Activated naive CD8-positive, alpha-beta T cell (primary cell): ENCODE results near the gene ELMO1.
A peak's percentile ranks its signal among the peaks of the same experiment; 100 is the strongest.

Experiments
- H3K27ac Mint-ChIP-seq: one replicate; pipeline ENCODE4 v1.8.0; 2021; ENCODE audit warnings: mixed read lengths
- H3K27me3 Mint-ChIP-seq: one replicate; pipeline ENCODE4 v1.8.0; 2021; ENCODE audit warnings: mixed read lengths
- H3K36me3 Mint-ChIP-seq: one replicate; pipeline ENCODE4 v1.8.0; 2021; ENCODE audit warnings: mixed read lengths
- H3K4me1 Mint-ChIP-seq: one replicate; pipeline ENCODE4 v1.8.0; 2021; ENCODE audit warnings: low read depth, mixed read lengths
- H3K4me3 Mint-ChIP-seq: one replicate; pipeline ENCODE4 v1.8.0; 2021; ENCODE audit warnings: mild to moderate bottlenecking, mixed read lengths
- H3K9me3 Mint-ChIP-seq: one replicate; pipeline ENCODE4 v1.8.0; 2021; ENCODE audit warnings: low read depth, mixed read lengths

ELMO1 gene

DNA sequence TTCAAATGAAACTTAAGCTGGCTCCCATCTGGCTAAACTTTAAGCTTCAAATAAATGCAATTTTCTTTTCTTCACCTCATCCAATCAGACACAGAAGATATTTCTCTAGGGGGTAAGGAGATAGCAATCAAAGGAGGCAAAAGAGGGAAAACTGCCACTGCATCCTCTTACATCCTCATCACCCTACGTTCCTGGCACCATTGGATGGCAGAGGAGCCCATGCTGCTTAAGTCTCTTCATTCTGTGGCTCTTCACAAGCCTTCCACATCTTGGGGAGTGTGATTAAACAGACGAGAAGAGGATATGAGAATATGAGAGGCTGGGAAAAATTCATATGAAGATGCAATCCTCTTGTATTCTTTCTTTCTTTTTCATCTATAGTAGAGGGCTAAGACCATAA, 378.6 kb downstream of the ELMO1 start:
- Mint-ChIP-seq H3K4me3 (no peak overlapping the region), H3K36me3 (peaks cover 41% of the 10 kb centered on the region), H3K27me3 (no peaks in the 10 kb centered on the region), H3K4me1 (peaks cover 55% of the 10 kb centered on the region), H3K9me3 (no peaks in the 10 kb centered on the region), H3K27ac (peak overlapping the region; percentile 68)

DNA sequence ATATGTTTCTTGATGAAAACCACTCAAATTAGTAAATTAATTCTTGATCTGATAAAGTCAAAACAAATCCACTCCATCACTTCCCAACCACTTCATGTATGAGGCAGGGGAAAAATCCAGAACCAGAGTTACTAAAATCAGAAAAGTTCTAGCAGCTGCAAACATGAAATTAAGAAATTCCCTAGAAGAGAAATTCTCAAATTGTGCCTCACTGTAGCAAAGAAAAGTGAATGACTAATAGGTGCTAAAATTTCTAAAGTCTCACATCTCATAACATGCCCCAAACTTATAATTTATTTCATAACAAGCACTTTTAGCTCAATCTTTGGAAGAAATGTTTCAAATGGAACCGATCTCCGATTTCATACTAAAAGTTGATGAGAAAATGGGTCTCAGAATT, 379.3 kb downstream of the ELMO1 start:
- Mint-ChIP-seq H3K27me3 (no peaks in the 10 kb centered on the region), H3K9me3 (no peaks in the 10 kb centered on the region), H3K27ac (peak overlapping the region; percentile 85), H3K4me1 (peaks cover 58% of the 10 kb centered on the region), H3K36me3 (peaks cover 43% of the 10 kb centered on the region), H3K4me3 (no peak overlapping the region)

DNA sequence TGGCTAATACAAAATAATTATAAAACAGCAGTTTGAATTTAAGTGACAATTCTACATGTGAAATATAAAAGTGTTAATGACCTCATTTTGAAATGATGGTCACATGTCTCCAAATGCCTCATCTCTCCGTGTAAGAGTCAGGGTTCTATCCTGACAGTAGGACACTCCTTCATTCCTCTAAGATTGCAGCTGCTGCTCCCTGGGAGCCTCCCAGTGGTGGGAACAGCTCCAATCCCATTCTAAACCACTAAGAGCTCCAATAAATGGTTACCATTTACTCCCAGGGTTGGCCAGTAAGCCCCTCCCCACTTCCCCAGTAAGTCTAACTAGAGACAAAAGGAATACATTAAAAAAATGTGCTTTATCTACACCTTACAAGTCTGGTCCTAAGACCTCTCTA, 379.8 kb downstream of the ELMO1 start:
- Mint-ChIP-seq H3K36me3 (peaks cover 42% of the 10 kb centered on the region), H3K4me1 (peaks cover 58% of the 10 kb centered on the region), H3K27me3 (no peaks in the 10 kb centered on the region), H3K4me3 (no peak overlapping the region), H3K27ac (peak overlapping the region; percentile 85), H3K9me3 (no peaks in the 10 kb centered on the region)

DNA sequence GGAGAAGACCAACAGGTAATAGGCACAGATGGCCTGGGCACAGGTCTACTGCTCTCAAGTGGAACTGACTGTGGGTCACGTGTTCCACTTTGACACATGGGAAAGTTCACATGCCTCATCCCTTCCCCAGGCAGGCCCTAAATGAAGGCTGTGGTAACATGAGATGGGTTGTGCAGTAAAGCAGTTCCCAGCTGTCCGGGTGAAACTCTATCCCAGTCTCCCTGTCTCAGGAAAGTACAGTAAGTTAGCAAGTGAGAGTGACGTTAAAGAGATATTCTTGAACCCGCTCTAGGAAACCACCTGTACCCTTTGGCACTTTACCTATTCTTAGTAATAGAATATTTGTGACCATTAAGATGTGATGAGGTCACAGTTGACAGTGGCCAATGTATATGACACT, 380.6 kb downstream of the ELMO1 start:
- Mint-ChIP-seq H3K9me3 (no peaks in the 10 kb centered on the region), H3K4me3 (no peak overlapping the region), H3K36me3 (peaks cover 42% of the 10 kb centered on the region), H3K4me1 (peaks cover 62% of the 10 kb centered on the region), H3K27ac (peak overlapping the region; percentile 41), H3K27me3 (no peaks in the 10 kb centered on the region)

DNA sequence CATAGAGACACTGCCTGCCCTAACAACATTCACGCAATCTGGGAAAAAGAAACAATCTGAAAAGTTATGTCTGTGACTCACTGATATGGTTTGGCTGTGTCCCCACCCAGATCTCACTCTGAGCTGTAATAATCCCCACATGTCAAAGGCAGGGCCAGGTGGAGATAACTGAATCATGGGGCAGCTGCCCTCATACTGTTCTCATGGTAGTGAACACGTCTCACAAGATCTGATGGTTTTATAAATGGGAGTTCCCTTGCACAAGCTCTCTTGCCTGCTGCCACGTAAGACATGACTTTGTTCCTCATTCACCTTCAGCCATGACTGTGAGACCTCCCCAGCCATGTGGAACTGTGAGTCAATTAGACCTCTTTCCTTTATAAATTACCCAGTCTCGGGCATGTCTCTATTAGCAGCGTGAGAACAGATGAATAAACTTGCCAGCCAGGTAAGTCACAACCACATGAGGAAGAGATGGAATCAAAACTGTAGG, 382.8 kb downstream of the ELMO1 start:
- H3K36me3 Mint-ChIP-seq, result peaks cover 40% of the 10 kb centered on the region
- H3K4me3 Mint-ChIP-seq, result no peak overlapping the region
- no peaks in the 10 kb centered on the region for H3K27me3 Mint-ChIP-seq
- H3K27ac Mint-ChIP-seq, result peak overlapping the region; percentile 92
- H3K9me3 Mint-ChIP-seq, result no peaks in the 10 kb centered on the region
- peaks cover 59% of the 10 kb centered on the region for H3K4me1 Mint-ChIP-seq

DNA sequence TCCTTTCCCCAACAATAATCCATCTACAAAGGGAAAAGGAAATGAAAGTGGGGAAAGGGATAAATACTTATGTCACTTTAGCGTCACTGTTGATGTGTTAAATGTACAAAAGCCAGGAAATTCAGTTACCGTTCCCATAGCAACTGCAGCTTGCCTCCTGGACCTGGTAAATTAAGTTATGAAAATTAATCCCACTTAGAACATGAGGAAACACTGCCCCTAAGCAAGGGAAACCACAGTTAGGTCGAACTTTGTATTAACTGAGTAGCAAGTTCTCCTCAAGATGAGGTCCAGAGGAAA, 386.2 kb downstream of the ELMO1 start:
- H3K4me1 Mint-ChIP-seq, result peaks cover 36% of the 10 kb centered on the region
- no peaks in the 10 kb centered on the region for H3K27me3 Mint-ChIP-seq
- H3K9me3 Mint-ChIP-seq, result no peaks in the 10 kb centered on the region
- H3K36me3 Mint-ChIP-seq, result peaks cover 33% of the 10 kb centered on the region
- peak overlapping the region; percentile 5 for H3K27ac Mint-ChIP-seq
- H3K4me3 Mint-ChIP-seq, result no peak overlapping the region

DNA sequence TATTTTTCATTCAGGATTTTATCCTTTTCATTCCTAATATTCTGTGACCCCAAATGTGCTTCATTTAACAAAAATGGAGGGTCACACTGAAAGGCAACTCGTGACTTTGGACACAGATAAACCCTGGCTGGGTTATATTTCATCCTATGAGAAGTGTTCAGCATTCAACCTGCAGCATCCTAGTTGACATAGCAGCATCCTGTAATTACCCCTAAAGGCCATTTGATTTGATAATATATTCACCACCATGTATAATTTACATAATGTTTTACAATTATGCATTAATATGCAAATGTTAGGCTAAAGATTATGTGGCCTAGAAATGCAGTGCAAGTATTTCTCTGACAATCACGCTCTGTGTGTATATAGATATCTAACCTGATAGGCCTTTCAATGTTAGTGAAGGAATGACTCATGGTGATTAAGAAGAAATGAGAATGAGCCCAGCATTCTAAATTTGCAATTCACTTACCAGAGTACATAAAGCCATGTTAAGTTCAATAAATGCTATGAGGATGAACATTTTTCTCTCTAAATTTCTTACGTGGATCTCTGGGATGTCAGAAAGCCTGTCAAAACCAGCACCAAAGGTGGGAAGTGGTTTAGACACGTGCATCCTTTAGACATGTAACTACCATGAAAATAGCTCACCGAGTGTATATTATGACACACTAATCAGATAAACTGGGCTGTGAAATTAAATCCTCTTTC, 386.7 kb downstream of the ELMO1 start:
- no peaks in the 10 kb centered on the region for H3K9me3 Mint-ChIP-seq
- peak overlapping the region; percentile 5 for H3K27ac Mint-ChIP-seq
- H3K27me3 Mint-ChIP-seq, result no peaks in the 10 kb centered on the region
- H3K4me1 Mint-ChIP-seq, result peaks cover 35% of the 10 kb centered on the region
- H3K4me3 Mint-ChIP-seq, result no peak overlapping the region
- peaks cover 37% of the 10 kb centered on the region for H3K36me3 Mint-ChIP-seq

DNA sequence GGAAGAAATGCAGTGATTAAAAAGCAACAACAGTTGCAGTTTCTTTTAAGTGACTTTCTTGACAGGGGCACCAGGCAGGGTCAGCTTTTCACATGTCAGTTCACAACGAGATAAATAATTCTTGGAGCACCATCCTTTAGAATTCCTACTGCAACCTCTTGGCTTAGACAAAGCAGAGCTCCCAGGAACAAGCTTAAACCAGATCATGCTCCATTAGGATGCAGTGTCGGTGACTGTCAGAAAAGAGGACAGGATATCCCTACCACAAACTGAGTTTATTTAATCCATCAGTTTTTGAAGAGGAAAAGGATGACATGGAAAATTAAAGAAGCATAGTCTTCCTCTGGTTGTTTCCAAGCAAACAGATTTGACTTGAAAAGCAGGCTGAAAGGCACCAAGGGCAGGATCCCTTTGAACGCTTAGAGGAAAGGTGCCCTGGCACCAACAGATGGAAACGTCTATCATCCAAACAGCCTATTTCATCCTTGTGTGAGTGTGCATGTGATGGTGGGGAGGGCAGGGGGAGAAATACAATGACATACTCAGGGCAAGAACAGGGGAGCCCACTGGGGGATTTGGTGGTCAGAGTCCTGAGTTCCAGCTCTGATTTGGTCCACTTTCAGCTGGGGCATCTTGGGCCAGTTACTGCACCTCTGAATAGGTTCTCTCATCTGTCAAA, 392.3 kb downstream of the ELMO1 start:
- Mint-ChIP-seq H3K36me3 (peaks cover 24% of the 10 kb centered on the region), H3K9me3 (no peaks in the 10 kb centered on the region), H3K27ac (no peak overlapping the region), H3K4me3 (no peak overlapping the region), H3K4me1 (peaks cover 6% of the 10 kb centered on the region), H3K27me3 (no peaks in the 10 kb centered on the region)

DNA sequence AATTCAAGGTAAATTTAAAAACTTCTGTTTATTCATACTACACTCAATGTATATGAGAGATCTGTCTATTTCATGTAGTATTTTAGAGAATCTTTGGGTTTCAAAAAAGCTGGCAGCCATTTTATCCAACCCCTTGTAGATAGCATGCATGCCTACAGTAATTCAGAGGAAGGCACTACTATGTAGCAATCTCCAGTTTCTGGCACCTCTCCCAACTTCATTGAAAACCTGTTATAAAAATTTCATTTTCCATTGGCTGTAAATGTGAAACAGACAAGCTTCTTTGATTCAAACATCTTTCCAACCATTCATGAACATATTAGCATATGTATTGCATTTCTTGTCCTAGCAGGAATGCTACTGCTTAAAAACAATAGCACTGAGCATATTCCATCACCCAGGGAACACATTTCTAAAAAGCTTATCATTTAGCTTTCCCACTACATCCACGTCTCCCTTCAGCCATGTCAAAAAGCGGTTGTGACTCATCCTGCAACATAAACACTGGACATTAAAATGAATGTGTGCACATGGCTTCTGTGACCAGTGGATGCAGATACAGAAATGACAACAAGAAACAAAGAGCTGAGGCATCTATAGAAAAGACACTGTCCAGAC, 393.9 kb downstream of the ELMO1 start:
- peaks cover 24% of the 10 kb centered on the region for H3K36me3 Mint-ChIP-seq
- no peak overlapping the region for H3K27ac Mint-ChIP-seq
- peaks cover 5% of the 10 kb centered on the region for H3K4me1 Mint-ChIP-seq
- no peaks in the 10 kb centered on the region for H3K9me3 Mint-ChIP-seq
- no peak overlapping the region for H3K4me3 Mint-ChIP-seq
- no peaks in the 10 kb centered on the region for H3K27me3 Mint-ChIP-seq

DNA sequence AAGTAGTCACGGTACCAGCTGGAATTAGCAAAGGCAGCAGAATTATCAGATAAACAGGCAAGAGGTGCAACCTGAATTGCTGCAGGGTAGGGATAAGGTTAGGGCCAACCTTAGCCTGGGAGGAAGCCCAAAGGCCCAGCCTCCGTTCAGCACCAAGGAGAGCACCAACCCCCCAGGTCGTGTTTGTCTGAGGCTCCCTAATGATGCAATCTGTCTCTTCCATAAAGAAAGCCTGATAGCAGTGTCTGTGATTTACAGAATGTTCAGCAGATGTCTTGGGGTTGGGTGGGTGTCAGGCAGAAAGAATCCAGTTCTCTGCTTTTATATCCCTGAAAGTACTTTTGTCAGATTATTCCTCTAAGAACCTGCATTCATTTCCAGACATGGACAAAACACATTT, 396.0 kb downstream of the ELMO1 start:
- no peak overlapping the region for H3K4me3 Mint-ChIP-seq
- no peaks in the 10 kb centered on the region for H3K27me3 Mint-ChIP-seq
- no peaks in the 10 kb centered on the region for H3K9me3 Mint-ChIP-seq
- no peak overlapping the region for H3K27ac Mint-ChIP-seq
- H3K4me1 Mint-ChIP-seq, result peaks cover 7% of the 10 kb centered on the region
- H3K36me3 Mint-ChIP-seq, result peaks cover 24% of the 10 kb centered on the region

DNA sequence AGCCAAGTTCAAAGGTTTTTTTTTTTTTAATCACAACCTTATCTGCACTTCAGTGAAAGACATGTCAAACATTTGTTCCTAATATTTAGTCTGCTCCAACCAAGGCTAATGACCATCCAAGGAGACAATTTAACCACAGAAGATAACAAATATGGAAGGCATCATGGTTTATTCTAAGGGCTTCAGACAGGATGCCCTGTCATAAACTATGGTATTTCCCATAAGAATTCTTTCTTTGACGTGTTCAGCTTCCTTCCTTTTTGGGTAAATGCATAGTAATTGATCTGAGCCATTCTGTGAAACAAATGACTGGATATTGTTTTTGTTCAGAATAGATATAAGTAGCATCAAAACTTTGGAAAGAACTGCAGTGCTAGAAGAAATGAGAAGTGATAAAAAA, 397.9 kb downstream of the ELMO1 start:
- Mint-ChIP-seq H3K27ac (no peak overlapping the region), H3K4me1 (peaks cover 20% of the 10 kb centered on the region), H3K4me3 (no peak overlapping the region), H3K9me3 (no peaks in the 10 kb centered on the region), H3K27me3 (no peaks in the 10 kb centered on the region), H3K36me3 (peaks cover 22% of the 10 kb centered on the region)

DNA sequence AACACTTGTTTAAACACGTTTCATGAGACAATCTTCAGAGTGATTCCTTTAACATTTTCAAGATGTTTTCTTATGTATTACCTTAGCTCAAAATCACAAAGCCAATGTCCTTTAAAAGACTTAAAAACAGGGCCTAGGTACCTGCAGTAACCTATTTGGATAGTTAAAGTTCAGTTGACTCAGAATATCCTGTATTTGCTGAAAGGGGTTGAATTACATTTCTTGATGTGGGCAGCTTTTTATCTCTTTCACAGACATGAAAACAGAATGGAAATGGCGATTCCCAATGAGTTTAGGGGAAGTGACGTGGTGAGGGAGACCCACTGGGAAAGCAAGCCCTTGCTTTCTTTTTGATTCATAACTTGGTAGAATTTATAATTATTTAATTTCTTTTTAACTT, 400.0 kb downstream of the ELMO1 start:
- no peaks in the 10 kb centered on the region for H3K27me3 Mint-ChIP-seq
- peaks cover 24% of the 10 kb centered on the region for H3K36me3 Mint-ChIP-seq
- peaks cover 20% of the 10 kb centered on the region for H3K4me1 Mint-ChIP-seq
- H3K27ac Mint-ChIP-seq, result no peak overlapping the region
- H3K4me3 Mint-ChIP-seq, result no peak overlapping the region
- no peaks in the 10 kb centered on the region for H3K9me3 Mint-ChIP-seq

DNA sequence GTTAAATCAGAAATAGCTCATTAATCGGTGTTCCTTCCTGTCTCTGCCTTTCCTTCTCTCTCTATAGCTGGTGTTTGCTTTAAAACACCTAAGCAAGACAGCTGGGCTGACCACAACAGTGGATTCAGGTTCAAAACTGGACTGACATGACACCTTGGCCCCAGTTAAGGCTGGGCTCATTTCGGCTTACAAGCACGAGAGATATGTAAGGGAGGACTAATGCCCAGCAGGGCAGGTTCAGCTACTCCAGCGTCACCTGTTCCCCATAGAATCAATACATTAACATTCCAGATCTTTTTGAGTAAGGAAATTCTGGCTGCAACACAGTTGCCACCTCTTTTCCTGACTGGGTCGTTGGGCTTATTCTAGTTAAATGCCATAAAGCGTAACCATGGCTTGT, 401.4 kb downstream of the ELMO1 start:
- Mint-ChIP-seq H3K27ac (no peak overlapping the region), H3K36me3 (peaks cover 36% of the 10 kb centered on the region), H3K27me3 (no peaks in the 10 kb centered on the region), H3K4me1 (peaks cover 20% of the 10 kb centered on the region), H3K9me3 (peaks cover 9% of the 10 kb centered on the region), H3K4me3 (no peak overlapping the region)

DNA sequence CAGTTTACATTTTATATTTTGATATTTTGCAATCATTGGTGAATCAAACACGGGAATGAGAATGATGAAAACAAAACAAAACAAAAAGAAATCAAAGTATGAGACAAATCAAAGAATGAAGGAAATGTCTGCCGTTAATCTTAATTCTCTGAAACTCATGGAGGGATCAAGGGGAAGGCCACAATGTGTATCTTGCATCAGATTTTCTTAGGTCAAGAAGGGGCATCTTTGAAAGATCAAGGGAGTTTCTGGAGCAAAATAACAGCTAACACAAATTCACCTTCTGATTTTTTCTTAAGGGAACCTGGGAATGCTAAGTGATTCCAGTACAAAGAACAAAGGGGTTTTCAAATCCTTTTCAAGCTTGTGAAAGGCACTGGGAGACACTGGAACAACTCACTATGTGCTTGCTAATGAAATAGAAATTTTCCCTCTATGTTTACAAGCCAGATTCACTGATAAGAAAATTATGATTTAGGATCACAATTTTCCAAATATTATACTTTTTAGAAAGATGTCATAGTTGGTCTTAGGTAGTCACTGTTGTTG, 402.1 kb downstream of the ELMO1 start:
- Mint-ChIP-seq H3K4me1 (peaks cover 20% of the 10 kb centered on the region), H3K36me3 (peaks cover 37% of the 10 kb centered on the region), H3K27ac (no peak overlapping the region), H3K27me3 (no peaks in the 10 kb centered on the region), H3K9me3 (peaks cover 9% of the 10 kb centered on the region), H3K4me3 (no peak overlapping the region)

DNA sequence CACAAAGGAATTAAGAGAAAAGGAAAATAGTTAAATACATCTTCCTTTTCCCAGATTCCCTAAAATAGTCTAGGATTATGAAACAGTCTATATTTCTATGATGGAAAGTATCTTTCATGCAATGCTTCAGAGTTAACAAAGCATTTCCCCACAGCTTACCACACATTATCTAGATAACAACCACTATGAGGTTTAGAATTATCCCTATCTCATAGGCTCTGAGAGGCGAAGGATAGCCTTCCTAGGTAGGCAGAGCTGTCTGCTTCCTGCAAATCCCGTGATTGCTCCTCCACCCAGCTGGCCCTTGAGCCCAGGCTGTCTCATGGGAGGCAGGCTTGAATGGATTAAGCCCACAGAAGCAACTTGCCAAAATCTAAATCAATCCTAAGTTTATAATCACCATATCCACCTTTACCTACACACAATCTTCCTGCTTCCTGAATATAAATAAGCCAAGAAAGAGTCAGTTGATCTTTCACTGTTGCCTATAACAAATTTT, 402.9 kb downstream of the ELMO1 start:
- no peaks in the 10 kb centered on the region for H3K27me3 Mint-ChIP-seq
- peaks cover 20% of the 10 kb centered on the region for H3K4me1 Mint-ChIP-seq
- H3K9me3 Mint-ChIP-seq, result peaks cover 12% of the 10 kb centered on the region
- no peak overlapping the region for H3K27ac Mint-ChIP-seq
- H3K36me3 Mint-ChIP-seq, result peaks cover 38% of the 10 kb centered on the region
- H3K4me3 Mint-ChIP-seq, result no peak overlapping the region
